HL-60 (cell line): ENCODE data around the gene NR0B2.

Experiments
- CTCF ChIP-seq: IDR thresholded peaks from one replicate; pipeline ENCODE4 v1.5.1; 2011; ENCODE audit warnings: low read length, control low read depth, inconsistent platforms; ENCODE audit not compliant: insufficient read depth
- POLR2AphosphoS5 ChIP-seq: IDR thresholded peaks from 2 replicates; pipeline ENCODE4 v1.6.1; 2012; ENCODE audit warnings: low read depth
- REST ChIP-seq: IDR thresholded peaks from 2 replicates; pipeline ENCODE4 v1.6.1; 2012; ENCODE audit warnings: low read depth; ENCODE audit not compliant: insufficient replicate concordance

GRCh38 chr1:26913389-26913753 lies 404 bp downstream of the NR0B2 start:
- TF ChIP-seq CTCF (no peak), REST (no peak), POLR2AphosphoS5 (no peak)
